Stomach (tissue), 9 donors: ENCODE results near the gene GARIN5B. TPM values are rescaled to one million over a fixed set of nuclear protein-coding genes. Genes with fewer than 3 reads are reported as not detected.

ENCODE experiments used
- DNase-seq, 2 donors: peaks; one replicate each; pipeline versions ENCODE4 v3.0.0 to v3.0.0-alpha.2; 2013 to 2019
- H3K27ac ChIP-seq, 5 donors: fragments of 200-600 bp in 4 of 5; sonication (generic) in 4 of 5; one replicate each; pipeline ENCODE4 v1.5.1; 2013 to 2019; ENCODE audit warnings: mild to moderate bottlenecking in 1 of 5, moderate library complexity in 1 of 5
- H3K27me3 ChIP-seq, 3 donors: fragments of 200-600 bp; sonication (generic); one replicate each; pipeline ENCODE4 v1.5.1; 2017 to 2019; ENCODE audit warnings: mixed run types in 1 of 3
- H3K36me3 ChIP-seq, 4 donors: fragments of 200-600 bp; sonication (generic); 1 replicate in 3 of 4; 2 replicates in 1 of 4; pipeline ENCODE4 v1.5.1; 2016 to 2019
- H3K4me1 ChIP-seq, 4 donors: fragments of 200-600 bp; sonication (generic); one replicate each; pipeline ENCODE4 v1.5.1; 2016 to 2019
- H3K4me3 ChIP-seq, 4 donors: fragments of 200-600 bp; sonication (generic) in 3 of 4; one replicate each; pipeline ENCODE4 v1.5.1; 2016 to 2019; ENCODE audit warnings: mild to moderate bottlenecking in 1 of 4
- H3K9me3 ChIP-seq, 4 donors: fragments of 200-600 bp; sonication (generic); one replicate each; pipeline ENCODE4 v1.5.1; 2016 to 2019
- EP300 ChIP-seq: sonication (generic); formaldehyde crosslinking; IDR thresholded peaks from one replicate; pipeline ENCODE4 v1.6.1; 2017; ENCODE audit warnings: antibody characterized with exemption
- POLR2A ChIP-seq, 4 donors: fragments of 450-650 bp; IDR thresholded peaks; one replicate each; pipeline ENCODE4 v1.6.1; 2016; ENCODE audit warnings: antibody characterized with exemption in 4 of 4, control low read depth in 2 of 4, mild to moderate bottlenecking in 1 of 4, moderate library complexity in 1 of 4
- POLR2AphosphoS5 ChIP-seq, 3 donors: sonication (generic); formaldehyde crosslinking; IDR thresholded peaks; one replicate each; pipeline ENCODE4 v1.6.1; 2016; ENCODE audit warnings: antibody characterized with exemption in 3 of 3
- WGBS, 5 donors: extraction: QIAGEN DNeasy Blood & Tissue Kit in 3 of 5; methylation state at CpG; one replicate each; pipeline versions ENCODE4 v1.1.5 to v1.1.7; 2013 to 2018; 5-methylcytosine and 5-hydroxymethylcytosine counted together
- intact Hi-C: fragments of 100-400 bp; cut with DNase I; formaldehyde crosslinking; loops from one replicate; pipeline ENCODE4 v1.15.1; 2023; ENCODE audit warnings: low total_unique reads
- polyA plus RNA-seq, 3 donors: library from polyadenylated mRNA; stranded (reverse); fragments of 200-250 nt; gene quantifications; one replicate each; pipeline ENCODE4 v1.2.3, GENCODE V29; 2013
- total RNA-seq, 5 donors: library from RNA; depleted of rRNA; stranded (reverse); fragments of >200 nt; gene quantifications; one replicate each; pipeline versions ENCODE4 v1.1.0 to v1.2.3, GENCODE V29; 2014 to 2016
- TF ChIP-seq, protein P1 (sequence below), 7 experiments: fragments of 450-650 bp in 4 of 7; fragments of 200-600 bp in 3 of 7; sonication (generic) in 3 of 7; IDR thresholded peaks; one replicate each; pipeline ENCODE4 v1.5.1; 2016 to 2019; ENCODE audit warnings: antibody characterized with exemption in 7 of 7, control low read depth in 2 of 7, mild to moderate bottlenecking in 1 of 7
- donor health status: healthy with polysubstance abuse.
- donor health status: Bipolar disorder and iron deficiency.
- donor health status: healthy.

GARIN5B gene
- total and polyA plus RNA-seq, 8 donors: not detected

DNA sequence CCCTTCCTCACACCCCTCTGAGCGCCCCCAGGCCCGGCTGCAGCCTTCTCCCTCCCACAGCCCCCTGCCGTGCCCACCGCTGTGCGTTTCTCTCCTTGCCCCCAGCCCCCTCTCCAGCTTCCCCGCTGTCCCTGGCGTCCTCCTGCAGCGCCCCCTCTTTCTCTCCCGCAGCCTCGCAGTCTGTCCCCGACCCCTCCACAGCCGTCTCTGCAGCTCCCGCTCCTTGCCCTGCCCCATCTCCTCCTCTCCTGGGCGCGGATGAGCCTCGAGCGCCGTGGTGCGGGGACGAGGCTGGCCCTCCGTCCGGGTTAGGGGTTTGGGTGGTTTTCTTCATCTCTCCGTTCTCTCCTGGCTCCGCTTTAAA, 22.3 kb downstream of the GARIN5B start:
- TF ChIP-seq EP300 (no peak), POLR2A (IDR thresholded peaks at IDR 0.05) (no peak), POLR2AphosphoS5 (IDR thresholded peaks at IDR 0.05) (no peak)
- TF ChIP-seq, protein P1, sequence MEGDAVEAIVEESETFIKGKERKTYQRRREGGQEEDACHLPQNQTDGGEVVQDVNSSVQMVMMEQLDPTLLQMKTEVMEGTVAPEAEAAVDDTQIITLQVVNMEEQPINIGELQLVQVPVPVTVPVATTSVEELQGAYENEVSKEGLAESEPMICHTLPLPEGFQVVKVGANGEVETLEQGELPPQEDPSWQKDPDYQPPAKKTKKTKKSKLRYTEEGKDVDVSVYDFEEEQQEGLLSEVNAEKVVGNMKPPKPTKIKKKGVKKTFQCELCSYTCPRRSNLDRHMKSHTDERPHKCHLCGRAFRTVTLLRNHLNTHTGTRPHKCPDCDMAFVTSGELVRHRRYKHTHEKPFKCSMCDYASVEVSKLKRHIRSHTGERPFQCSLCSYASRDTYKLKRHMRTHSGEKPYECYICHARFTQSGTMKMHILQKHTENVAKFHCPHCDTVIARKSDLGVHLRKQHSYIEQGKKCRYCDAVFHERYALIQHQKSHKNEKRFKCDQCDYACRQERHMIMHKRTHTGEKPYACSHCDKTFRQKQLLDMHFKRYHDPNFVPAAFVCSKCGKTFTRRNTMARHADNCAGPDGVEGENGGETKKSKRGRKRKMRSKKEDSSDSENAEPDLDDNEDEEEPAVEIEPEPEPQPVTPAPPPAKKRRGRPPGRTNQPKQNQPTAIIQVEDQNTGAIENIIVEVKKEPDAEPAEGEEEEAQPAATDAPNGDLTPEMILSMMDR (IDR thresholded peaks at IDR 0.05): no peak
- H3K27ac ChIP-seq: peak overlapping the region; percentile 71 to 97 (median 96)
- peaks cover 17 to 40% (median 37%) of the 10 kb centered on the region in 4 donors for H3K4me1 ChIP-seq
- peak in 1 of 2 donors; percentile 76 for DNase-seq
- 0 to 3% (median 1%) methylated on average over 21 to 24 of the region's 24 CpGs for WGBS, 5 donors
- peaks cover 12 to 39% (median 25%) of the 10 kb centered on the region in 4 donors for H3K36me3 ChIP-seq
- intact Hi-C loops: no loop called here
- no peaks in the 10 kb centered on the region for H3K27me3 ChIP-seq
- peak overlapping the region; percentile 65 to 89 (median 78) for H3K4me3 ChIP-seq
- no peaks in the 10 kb centered on the region for H3K9me3 ChIP-seq

DNA sequence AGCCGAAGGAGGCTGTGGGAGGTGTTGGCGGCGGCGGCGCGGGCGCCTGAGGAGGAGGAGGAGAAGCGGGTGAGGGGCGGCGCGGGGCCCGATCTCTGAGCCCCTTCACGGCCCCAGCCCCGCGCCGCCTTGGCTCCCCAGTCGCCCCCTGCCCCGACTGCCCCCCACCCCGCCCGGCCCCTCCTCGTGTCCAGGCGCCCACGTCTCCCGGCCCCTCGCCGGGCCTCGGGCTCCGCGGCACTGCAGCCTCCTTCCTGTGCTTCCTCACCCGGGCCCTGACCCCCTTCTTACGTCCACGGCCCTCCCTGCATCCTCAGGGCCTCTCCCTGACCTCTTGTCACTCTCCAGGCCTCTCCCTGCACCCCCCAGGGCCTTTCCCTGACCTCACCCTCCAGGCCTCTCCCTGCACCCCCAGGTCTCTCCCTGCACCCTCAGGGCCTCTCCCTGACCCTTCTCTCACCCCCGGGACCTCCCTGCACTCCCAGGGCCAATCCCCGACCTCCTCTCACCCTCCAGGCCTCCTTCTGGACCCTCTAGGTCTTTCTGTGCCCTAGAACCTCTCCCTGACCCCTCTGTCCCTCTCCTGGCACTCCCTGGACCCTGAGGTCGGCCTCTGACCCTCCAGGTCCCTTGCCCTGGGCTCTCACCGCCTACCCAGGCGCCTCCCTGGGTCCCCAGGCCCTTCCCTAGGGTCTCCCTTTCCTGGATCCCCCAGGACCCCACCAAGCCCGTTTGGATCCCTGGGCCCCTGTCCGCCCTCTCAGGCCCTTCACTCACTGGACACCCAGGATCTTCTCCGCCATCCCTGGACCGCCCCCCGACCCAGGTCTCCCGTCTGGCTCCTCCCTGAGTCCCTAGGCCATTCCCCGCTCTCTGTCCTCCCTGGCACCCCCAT, 22.9 kb downstream of the GARIN5B start:
- TF ChIP-seq, protein P1 (IDR thresholded peaks at IDR 0.05): no peak
- TF ChIP-seq EP300 (no peak), POLR2AphosphoS5 (IDR thresholded peaks at IDR 0.05) (peak in 2 of 3 donors; percentile 96 to 99), POLR2A (IDR thresholded peaks at IDR 0.05) (peak in 2 of 4 donors; percentile 79 to 93)
- peak in 1 of 2 donors; percentile 76 for DNase-seq
- H3K27ac ChIP-seq: peak overlapping the region; percentile 71 to 97 (median 96)
- no peaks in the 10 kb centered on the region for H3K9me3 ChIP-seq
- H3K27me3 ChIP-seq: peaks cover 0 to under 1% (median 0%) of the 10 kb centered on the region in 3 donors
- WGBS, 5 donors: 2 to 4% (median 2%) methylated on average over 19 to 44 of the region's 44 CpGs
- H3K36me3 ChIP-seq: peaks cover 12 to 34% (median 25%) of the 10 kb centered on the region in 4 donors
- H3K4me1 ChIP-seq: peaks cover 17 to 36% (median 32%) of the 10 kb centered on the region in 4 donors
- peak overlapping the region; percentile 65 to 89 (median 78) for H3K4me3 ChIP-seq
- intact Hi-C loops: no loop called here

GRCh38 chr19:55339105-55339888, 23.8 kb downstream of the GARIN5B start, which contains the start of gene KMT5C:
Gene KMT5C (plus strand): TSS chr19:55339876. CDS start chr19:55341937, 2,061 bp downstream.
- WGBS, 5 donors: 0 to 1% (median 0%) methylated on average over 25 to 63 of the region's 63 CpGs
- peak; percentile 100 for DNase-seq
- no peaks in the 10 kb centered on the region for H3K9me3 ChIP-seq

More at GRCh38 chr19:55339105-55339888, 23.8 kb downstream of the GARIN5B start, which contains the start of gene KMT5C:
- H3K4me1 ChIP-seq: peaks cover 17 to 36% (median 31%) of the 10 kb centered on the region in 4 donors
- peaks cover 0 to 9% (median 0%) of the 10 kb centered on the region in 3 donors for H3K27me3 ChIP-seq
- peak within 1 kb of the TSS; percentile 65 to 89 (median 78) for H3K4me3 ChIP-seq
- peak within 1 kb of the TSS; percentile 83 to 97 (median 96) for H3K27ac ChIP-seq
- intact Hi-C loops: no loop called here
- TF ChIP-seq POLR2AphosphoS5 (IDR thresholded peaks at IDR 0.05): peak; percentile 11 to 99 (median 62)
- no peak for TF ChIP-seq EP300
- TF ChIP-seq, protein P1 (IDR thresholded peaks at IDR 0.05): peak in 4 of 7 experiments; percentile 15 to 56 (median 36)
- no peak for TF ChIP-seq POLR2A (IDR thresholded peaks at IDR 0.05)
- peaks cover 12 to 26% (median 23%) of the 10 kb centered on the region in 4 donors for H3K36me3 ChIP-seq
